ENCODE data around the gene ELL.
"Not testable (repeated sequence)": the region's sequence is repeated elsewhere in the genome, so short reads cannot be mapped to it uniquely, and the experiment has no call there.

ELL gene

DNA sequence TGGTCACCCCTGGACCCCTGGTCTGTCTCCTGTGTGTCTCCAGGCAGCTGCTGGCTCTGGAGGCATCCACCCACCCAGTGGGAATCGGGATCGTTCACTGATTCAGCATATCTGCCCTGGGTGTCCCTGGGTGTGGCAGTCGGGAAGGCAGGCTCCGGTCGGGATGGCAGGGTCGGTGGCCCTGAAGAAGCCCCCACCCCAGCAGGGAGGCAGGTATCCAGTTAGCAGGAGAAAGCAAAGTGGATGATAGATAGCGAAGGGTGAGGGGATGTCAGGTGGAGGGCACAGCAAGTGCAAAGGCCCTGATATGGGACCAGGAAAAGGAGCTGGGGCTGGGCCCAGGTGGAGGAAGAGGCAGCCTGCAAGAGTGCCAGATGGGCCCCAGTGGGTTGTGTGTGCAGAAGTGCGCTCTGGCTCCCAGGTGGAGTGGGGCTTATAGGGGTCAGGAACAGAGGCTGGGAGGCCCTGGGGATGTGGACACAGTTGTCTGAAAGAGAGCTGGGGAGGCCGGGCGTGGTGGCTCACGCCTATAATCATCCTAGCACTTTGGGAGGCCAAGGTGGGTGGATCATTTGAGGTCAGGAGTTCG, 100.4 kb downstream of the ELL start:
- DNase-seq = no peak

DNA sequence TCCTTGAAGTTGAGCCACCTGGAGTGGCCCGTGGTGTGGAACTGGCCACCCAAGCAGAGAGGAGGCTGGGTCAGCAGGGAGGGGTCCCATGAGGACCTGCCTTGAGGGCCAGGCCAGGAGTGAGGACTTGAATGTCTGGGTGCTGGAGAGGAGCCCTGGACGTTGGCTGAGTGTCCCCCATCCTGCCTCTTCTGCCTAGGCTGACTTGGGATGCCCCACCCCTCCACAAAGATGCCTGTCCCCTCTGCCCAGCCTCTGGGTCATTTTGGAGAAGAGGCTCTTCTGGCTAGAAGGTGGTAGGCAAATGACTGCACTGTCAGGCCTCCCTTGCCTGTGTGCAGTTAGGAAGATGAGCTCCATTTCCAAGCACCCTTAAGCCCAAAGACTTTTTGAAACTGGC, 100.9 kb downstream of the ELL start:
- DNase-seq = no peak

DNA sequence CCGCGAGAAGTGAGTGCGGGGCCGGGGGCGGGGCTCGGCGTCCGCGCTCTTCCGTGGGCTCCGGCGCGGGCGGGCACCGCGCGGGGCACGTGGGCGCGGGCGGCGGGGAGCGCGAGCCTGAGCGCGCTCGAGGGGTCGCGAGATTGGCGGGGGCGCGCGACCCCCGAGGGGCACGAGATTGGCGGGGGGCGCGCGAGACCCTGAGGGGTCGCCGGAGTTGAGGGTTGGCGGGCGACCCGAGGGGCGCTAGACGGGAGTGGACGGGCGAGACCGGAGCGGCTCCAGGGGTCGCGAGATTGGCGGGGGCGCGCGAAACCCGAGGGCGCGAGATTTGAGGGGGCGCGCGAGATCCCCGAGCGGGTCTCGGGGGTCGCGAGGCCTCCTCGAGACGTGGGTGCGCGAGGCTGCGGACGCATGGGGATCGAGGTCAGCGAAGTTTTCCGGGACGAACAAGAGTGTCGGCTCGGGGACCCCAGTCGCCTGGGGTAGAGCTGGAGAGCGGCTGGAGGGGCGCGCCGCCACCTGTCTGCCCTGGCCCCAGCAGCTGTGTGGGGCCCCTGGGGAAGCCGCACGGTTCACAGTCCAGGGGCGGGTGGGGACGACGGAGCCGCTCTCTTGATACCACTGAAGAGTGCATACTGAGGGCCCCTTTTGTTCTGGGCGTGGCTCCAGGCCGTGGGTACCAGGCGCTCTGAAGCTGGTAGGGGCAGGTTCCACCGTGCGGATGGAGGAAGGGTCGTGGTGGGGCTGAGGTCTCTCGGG, 102.0 kb downstream of the ELL start:
- DNase-seq = peak in 1 of 14 donors; percentile 19

DNA sequence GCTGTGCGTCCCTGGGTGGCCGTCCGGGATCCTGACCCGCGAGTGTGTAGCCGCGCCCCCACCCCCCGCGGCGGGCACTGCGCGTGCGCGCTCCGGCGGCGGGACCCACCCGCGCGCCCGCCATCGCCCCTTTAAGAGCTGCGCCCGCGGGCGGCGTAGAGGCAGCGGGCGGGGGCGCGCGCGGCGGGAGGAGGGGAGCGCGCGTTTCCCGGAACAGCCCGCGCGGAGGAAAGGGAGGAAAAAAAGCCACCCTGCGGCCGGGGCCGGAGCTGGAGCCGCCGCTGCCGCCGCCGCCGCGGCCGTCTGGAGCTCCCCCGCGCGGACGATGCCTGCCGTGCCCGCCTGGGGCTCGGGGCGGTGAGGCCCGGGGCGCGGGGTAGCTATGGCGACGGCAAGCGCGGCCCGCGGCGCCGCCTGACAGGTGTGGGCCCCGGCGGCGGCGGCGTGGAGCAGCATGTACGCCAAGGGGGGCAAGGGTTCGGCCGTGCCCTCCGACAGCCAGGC, 102.6 kb downstream of the ELL start, which contains the start of gene SSBP4:
Gene SSBP4, plus strand, starts transcription at position 204 of the 504 bp plus-strand sequence. Its CDS starts 251 bp downstream, at position 455.
- DNase-seq = peak in 11 of 14 donors; percentile 23 to 83 (median 51)

DNA sequence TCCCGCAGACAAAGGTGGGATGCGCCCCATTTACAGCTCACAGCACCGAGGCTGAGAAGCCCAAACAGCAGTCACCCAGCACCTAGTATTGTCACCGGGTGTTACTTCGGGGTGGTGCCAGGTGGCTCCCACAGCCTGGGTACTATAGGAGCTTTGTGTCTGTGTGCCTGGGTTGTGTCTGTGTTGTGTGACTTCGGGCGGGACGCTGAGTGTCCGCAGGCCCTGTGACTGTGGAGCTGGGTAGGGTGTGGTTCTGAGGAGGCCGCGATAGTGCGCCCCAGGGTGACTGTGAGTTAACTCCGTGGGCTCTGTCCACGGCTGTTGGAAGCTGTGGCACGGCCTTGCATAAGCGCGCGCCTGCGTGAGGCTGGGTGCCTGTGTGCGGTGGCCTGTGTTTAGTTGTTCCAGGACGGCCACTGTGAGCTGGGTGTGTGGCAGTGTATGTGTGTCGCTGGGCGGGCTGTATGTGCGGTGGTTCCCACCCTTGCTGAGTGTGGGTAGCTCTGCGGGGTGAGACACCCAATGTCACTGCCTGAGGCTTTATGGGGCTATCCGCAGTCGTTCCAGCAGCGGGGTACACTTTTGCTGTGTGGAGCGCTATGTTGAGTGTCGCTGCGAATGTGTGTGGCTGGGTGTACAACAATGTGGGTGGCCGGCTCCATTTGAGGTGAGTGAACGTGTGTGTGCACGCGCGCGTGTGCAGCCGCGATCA, 103.2 kb downstream of the ELL start:
- peak in 1 of 14 donors; percentile 61 for DNase-seq

DNA sequence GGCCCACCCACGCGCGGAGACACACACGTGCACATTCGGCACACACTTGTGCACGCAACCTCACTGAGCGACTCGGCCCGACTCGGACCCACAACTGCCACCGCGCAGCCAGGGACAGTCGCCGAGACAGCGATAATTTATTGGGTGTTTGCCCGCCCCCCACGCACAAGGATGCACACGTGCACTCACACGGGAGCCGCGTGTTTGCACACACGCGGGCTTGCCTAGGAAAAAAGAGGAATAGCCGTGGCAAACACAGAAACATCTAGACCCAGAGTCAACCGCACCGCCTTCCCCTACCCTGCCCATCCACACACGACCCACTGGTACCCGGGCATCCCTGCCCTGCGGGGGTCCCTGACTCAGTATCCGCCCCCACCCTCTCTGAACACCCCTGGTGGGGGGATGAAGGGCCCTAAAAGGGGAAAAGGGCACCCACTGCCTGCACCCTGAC, 103.8 kb downstream of the ELL start:
- peak in 3 of 14 donors; percentile 43 to 57 (median 50) for DNase-seq

DNA sequence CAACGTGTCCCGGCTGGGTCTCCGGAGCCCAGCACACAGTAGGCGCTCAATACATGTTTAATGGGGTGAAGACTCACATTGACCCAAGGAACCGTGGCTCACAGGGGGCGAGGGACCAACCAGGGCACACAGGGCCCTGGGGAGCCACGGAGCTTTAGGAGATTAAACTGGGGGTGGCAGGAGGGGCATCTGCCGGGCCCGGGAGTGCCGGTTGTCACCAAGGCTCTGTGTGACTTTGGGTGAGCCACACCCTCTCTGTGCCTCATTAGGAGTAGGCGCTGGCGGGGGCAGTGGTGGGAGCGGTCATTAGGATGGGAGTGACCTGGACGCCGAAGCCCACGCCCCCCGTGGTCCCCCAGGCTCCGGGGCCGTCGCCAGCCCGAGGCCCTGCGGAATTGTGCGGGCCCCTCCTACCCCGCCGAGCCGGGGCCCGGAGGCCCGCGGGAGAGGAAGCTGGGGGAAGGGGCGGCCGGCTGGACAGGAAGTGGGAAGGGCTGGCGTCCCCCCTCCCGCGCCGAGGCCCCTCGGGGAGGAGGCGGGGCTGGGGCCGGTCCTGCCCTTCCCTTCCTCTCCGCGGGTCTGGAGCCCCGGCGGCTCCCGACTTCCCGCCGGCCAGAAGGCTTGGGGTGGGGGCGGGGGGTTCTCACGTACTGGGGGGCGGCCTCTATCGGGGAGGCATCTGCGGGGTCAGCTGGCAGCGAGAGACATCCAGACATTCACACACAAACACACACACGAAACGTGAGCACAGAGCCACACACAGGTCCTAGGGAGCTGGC, 104.4 kb downstream of the ELL start:
- peak in 8 of 14 donors; percentile 35 to 76 (median 50) for DNase-seq

DNA sequence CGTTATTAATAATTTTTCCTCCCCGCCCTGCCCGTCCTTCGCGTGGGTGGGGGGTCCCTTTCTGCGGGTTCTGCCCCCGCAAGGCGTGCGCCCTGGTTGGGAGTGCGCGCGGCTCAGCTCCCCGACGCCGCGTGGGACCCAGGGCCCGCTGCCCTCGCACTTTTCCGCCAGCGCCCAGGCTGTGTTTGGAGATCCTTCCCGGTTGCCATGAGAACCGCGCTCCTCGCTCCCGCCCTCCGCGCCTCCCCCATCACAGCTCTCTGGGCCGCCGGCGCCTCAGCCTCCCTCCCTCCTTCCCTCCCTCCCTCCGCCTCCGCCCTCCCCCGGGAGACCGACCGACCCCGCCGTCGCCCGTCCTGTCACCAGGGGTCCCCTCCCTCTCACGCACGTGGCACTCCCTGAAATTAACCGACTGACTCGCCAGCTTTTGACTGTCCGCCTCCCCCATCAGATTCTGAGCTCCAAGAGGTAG, 105.1 kb downstream of the ELL start:
- peak in 11 of 14 donors; percentile 27 to 68 (median 62) for DNase-seq

DNA sequence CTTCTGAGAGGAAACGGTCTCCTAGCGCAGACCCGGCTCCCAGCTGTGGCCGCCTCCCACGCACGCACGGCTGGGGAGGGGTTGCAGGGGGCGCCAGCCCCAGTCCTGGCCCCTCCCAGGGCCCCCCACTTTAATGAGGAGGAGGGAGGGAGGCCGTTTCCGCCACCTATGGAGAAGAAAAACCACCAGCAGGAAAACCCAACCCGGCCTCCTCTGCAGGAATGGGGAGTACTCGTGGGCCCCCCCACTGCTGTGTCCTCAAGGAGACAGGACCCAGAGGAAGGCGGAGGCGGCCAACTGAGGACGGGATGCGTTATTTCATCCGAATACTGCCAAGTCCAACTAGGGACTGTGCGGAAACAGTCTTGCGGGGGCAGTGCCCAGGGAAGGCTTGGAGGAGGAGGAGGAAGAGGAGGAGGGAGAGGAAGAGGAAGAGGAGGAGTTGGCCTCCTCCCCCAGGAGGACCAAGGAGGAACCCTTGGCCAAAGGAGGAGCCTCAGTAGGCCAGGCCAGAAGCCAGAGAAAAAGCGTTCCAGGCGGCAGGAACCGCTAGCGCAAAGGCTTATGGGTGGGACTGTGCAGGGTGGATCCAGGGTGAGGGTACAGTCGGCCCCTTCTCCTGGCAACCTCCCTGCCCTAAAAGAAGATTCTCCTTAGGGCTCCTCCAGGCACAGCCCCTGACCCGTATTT, 106.5 kb downstream of the ELL start:
- peak in 5 of 14 donors; percentile 27 to 55 (median 37) for DNase-seq

DNA sequence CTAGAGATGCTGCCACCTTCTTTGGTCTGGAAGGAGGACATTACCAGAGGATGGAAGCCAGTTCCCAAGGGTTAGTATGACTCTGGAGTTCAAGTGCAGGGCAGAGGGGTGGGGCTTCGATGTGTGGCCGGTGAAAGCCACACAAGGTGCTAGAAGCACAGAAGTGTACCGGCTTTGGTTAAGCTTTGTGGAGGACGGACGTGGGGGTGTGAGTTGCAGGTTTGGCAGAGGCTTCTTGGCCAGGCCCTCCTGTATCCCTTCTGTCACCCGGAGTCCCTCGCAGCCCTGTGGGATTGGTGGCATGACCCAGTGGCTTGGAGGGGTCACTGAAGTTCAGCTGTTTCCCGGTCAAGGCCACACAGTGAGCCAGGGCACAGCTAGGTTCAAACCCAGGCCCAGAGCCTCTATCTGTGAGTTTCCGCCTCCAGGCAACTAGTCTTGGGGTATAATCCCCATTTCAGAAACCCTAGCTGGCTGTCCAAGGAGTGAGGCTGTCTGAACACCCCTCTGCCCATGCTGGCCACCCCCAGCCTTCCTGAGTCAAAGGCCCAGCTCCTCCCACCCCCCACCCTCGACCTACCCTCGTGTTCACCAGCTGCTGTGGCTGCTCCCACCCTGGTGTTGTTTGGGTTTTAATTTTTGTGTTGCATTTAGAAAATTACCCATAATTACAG, 107.2 kb downstream of the ELL start:
- DNase-seq = no peak

DNA sequence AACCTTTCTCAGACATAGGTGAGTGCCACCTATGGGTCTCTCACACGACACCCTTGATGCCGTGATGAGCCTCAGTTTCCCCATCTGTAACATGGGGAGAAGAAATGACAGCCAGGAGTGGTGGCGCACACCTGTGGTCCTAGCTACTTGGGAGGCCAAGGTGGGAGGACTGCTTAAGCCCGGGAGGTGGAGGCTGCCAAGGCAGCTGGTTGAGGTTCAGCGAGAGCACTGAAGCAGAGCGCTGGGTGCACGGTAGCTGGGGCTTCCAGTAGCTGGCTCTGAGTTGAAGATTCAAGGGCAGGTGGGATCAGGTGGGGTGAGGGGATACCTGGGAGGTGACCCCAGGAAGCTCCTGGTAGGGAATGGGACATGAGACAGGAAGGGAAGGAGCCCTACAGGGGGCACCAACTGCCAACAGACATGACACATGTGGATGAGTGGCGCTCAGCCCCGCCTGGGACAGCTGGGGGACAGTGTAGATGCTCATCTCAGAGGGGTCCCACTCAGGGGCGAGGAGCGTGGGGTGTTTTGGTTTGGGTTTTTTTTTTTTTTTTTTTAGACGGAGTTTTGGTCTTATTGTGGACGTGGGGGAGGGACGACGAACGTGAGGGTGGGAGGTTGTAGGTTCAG, 109.1 kb downstream of the ELL start:
- no peak for DNase-seq

DNA sequence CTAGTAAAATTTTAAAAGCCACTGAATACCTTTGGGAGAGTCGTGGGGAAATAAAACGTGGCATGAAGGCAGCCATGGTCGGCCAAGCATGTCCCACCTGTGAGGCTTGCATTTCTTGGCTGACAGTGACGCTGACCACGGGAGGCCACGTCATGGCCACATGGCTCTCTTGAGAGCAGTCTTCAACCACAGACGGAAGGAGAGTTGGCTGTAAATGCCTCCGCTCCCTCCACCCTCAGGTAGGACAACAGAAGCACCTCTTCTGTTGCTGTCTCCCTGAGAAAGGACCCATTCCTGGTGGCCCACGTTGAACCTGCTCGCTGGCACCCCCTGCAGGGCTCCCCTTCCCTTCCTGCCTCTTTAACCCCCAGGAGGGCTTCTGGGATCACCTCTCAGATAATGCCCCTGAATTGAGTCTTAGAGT, 113.8 kb downstream of the ELL start:
- no peak for DNase-seq

DNA sequence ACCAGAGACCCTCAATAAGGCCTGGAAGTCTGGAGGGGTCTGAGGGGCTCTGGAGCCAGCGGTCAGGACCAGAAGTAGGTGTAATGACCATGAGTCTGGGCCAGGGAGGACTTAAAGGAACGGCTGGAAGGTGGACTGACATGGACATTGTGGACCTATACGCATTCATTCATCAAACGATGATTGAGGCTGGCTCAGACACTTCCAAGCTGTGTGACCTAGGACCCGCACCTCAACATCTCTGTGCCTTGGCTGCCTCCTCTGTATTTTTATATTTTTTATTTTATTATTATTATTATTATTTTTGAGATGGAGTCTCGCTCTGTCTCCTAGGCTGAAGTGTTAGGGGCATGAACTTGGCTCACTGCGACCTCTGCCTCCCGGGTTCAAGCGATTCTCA, 115.1 kb downstream of the ELL start:
- no peak for DNase-seq

DNA sequence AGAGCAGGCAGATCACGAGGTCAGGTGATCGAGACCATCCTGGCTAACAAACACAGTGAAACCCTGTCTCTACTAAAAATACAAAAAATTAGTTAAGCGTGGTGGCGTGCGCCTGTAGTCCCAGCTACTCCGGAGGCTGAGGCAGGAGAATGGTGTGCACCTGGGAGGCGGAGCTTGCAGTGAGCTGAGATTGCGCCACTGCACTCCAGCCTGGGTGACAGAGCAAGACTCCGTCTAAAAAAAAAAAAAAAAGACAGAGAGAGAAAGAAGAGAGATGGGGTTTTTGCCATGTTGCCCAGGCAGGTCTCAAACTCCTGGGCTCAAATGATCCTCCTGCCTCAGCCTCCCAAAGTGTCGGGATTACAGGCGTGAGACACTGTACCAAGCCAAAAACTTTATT, 116.1 kb downstream of the ELL start:
- DNase-seq = not testable (repeated sequence)

DNA sequence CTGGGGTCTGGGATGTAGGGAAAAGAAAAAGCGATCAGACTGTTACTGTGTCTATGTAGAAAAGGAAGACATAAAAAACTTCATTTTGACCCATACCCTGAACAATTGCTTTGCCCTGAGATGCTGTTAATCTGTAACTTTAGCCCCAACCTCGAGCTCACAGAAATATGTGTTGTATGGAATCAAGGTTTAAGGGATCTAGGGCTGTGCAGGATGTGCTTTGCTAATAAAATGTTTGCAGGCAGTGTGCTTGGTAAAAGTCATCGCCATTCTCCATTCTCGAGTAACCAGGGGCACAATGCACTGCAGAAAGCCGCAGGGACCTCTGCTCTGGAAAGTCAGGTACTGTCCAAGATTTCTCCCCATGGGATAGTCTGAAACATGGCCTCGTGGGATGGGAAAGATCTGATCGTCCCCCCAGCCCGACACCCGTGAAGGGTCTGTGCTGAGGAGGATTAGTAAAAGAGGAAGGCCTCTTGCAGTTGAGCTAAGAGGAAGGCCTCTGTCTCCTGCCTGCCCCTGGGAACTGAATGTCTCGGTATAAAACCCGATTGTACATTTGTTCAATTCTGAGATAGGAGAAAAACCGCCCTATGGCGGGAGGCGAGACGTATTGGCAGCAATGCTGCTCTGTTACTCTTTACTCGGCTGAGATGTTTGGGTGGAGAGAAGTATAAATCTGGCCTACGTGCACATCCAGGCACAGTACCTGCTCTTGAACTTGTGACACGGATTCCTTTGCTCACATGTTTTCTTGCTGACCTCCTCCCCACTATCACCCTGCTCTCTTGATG, 119.2 kb downstream of the ELL start:
- DNase-seq = not testable (repeated sequence)

DNA sequence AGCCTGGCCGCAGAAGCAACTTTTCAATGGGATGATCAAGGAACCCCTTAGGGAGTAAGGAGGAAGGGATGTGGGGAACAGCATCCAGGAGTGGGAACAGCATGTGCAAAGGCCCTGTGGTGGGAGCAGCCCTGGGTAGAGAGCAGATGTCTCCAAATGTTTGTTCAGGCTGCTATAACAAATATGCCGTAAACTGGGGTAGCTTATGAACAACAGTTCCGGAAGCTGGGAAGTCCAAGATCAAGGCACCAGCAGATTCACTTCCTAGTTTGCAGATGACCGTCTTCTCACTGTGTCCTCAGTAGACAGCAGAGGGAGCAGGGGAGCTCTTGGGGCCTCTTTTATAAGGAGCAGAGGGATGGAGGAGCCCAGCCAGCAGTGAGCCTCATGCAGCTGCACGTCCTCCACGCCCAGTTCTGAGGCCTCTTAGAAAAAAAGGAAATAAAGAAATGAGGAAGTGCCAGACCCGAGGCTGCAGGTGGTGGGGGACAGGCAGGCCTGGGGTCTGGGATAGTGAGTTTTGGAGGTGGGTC, 120.2 kb downstream of the ELL start:
- peak in 5 of 14 donors; percentile 13 to 54 (median 37) for DNase-seq

DNA sequence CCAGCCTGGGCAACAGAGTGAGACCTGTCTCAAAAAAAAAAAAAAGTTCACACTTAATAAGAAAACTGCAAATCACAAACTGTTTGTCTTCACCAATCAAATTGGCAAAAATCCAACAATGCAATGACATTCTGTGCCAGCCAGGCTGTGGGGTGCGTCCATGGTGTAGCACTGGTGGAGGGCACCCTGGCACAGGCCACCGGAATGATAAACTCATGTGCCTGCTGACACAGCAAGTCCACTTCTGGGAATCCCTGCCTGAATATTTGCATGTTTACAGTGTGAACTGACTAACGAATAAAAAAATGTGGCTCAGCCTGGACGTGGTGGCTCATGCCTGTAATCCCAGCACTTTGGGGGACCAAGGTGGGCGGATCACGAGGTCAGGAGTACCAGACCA, 122.9 kb downstream of the ELL start:
- no peak for DNase-seq

DNA sequence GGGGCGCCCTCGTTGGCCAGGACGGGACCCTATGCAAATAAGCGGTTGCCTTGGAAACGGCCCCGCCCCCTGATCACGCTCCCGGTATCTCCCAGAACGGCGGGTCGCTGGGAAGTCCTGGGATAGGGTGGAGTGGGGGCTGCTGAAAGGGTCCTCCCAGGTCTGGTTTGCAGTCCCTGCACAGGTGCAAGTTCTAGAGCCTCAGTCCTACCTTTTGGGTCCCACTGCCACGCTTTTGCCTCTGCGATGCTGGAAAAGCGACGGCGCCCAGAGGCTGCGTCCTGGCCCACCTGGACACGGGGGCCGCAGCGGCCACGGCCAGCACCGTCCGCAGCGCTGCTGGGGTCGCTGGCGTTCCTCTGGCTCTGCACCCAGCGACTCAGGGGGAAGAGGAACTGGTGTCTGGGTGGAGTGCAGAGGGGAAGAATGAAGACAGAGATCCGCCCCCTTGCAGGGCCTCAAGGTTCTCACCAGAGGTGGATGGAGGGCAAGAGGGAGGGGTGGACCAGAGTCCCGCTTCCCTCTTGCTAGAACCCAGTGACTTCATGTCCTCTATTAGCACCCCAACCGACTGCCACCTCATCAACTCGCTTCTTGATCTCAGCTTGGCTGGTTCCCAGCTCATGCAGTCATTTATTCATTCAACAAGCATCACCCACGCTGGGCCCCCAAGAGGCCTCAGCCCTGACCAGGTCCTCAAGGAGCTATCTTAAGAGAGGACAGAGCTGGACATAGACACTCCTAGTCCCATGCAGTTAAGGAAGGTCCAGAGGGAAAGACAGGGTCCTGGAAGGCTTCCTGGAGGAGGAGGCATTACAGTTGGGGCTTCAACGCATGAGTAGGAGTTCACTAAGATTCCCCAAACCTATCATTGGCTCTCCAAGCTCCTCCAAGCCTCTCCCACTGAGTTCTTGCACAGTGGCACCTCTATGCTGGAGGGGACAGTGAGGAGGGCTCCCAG, 124.3 kb downstream of the ELL start, which contains the start of gene LRRC25:
Gene LRRC25, minus strand, starts transcription at position 381 of the 961 bp plus-strand sequence. CDS start 659 bp downstream, outside the sequence.
- DNase-seq = peak in 7 of 14 donors; percentile 21 to 44 (median 23)
